Mucosa of descending colon (tissue), 3 donors: ENCODE measurements around the gene COL18A1. TPM values are rescaled to one million over a fixed set of nuclear protein-coding genes. Genes with fewer than 3 reads are reported as not detected.

Experiments used
- ATAC-seq: fragments of 200-7000 bp; cut with Tn5 transposase; one replicate; pipeline ENCODE4 v1.9.1; 2020; ENCODE audit warnings: mild to moderate bottlenecking, moderate library complexity
- DNase-seq, 3 donors: peaks; one replicate each; pipeline ENCODE4 v3.0.0-alpha.2; 2020
- H3K36me3 ChIP-seq: fragments of 200-600 bp; one replicate; pipeline ENCODE4 v1.8.0; 2021; ENCODE audit warnings: low read depth, mild to moderate bottlenecking
- H3K4me1 ChIP-seq: fragments of 200-600 bp; one replicate; pipeline ENCODE4 v1.8.0; 2021; ENCODE audit warnings: low read depth, mild to moderate bottlenecking
- H3K4me3 ChIP-seq: fragments of 200-600 bp; one replicate; pipeline ENCODE4 v1.8.0; 2021; ENCODE audit warnings: mild to moderate bottlenecking
- H3K9me3 ChIP-seq: fragments of 200-600 bp; one replicate; pipeline ENCODE4 v1.8.0; 2021; ENCODE audit warnings: mild to moderate bottlenecking
- CTCF ChIP-seq: fragments of 200-600 bp; IDR thresholded peaks from one replicate; pipeline ENCODE4 v1.8.0; 2022; ENCODE audit warnings: antibody characterized with exemption, mild to moderate bottlenecking
- intact Hi-C, 2 donors: fragments of 100-400 bp; cut with DNase I in 1 of 2; cut with micrococcal nuclease in 1 of 2; formaldehyde crosslinking; loops; one replicate each; pipeline versions ENCODE4 v1.11.0 to v1.11.1; 2022; cut with DNase I, micrococcal nuclease
- total RNA-seq, 3 donors: library from RNA; stranded (reverse); fragmentation: NEBNext Ultra II Directional in 2 of 3; extraction: Animal tissue kit (Norgen Biotek cat#: 25700) in 2 of 3; gene quantifications; one replicate each; pipeline versions ENCODE4 v1.2.1 to v1.2.4, GENCODE V29; 2021 to 2023
- donor health status: DM: no; HTN: no; CAD: no; lungs with moderate emphysema.
- donor health status: DM: no; HTN: no; CAD: no.
- donor health status: DM: no; HTN: yes; CAD: no.

The COL18A1 gene
- total RNA-seq, 3 donors from 2014 or later, result 4.6 to 46.9 (median 21.3) TPM

- Histone ChIP-seq H3K9me3 (no peaks in the 10 kb centered on the region), H3K36me3 (no peaks in the 10 kb centered on the region), H3K4me1 (no peaks in the 10 kb centered on the region), H3K4me3 (no peak overlapping the region)
- intact Hi-C loops, result no loop called here
- no peak for ATAC-seq
- TF ChIP-seq CTCF, result no peak
- DNase-seq, result no peak
These were observed 102.5 kb downstream of the COL18A1 start for GRCh38 chr21:45507523-45507875.

GRCh38 chr21:45507888-45508508 is 103.0 kb downstream of the COL18A1 start:
- Histone ChIP-seq H3K36me3 (no peaks in the 10 kb centered on the region), H3K4me1 (no peaks in the 10 kb centered on the region), H3K4me3 (no peak overlapping the region), H3K9me3 (no peaks in the 10 kb centered on the region)
- intact Hi-C loops, result no loop called here
- TF ChIP-seq CTCF, result no peak
- no peak for ATAC-seq
- DNase-seq, result peak in 2 of 3 donors; percentile 9 to 27

GRCh38 chr21:45508607-45509565 is 103.9 kb downstream of the COL18A1 start:
- Histone ChIP-seq H3K4me1 (peaks cover 9% of the 10 kb centered on the region), H3K36me3 (no peaks in the 10 kb centered on the region), H3K9me3 (no peaks in the 10 kb centered on the region), H3K4me3 (no peak overlapping the region)
- no peak for TF ChIP-seq CTCF
- no peak for ATAC-seq
- intact Hi-C loops, result no loop called here
- DNase-seq, result peak in 2 of 3 donors; percentile 24 to 43

- no peak for TF ChIP-seq CTCF
- no peaks in the 10 kb centered on the region for H3K36me3 ChIP-seq
- DNase-seq, result peak in 2 of 3 donors; percentile 27 to 53
- ATAC-seq, result no peak
- no peaks in the 10 kb centered on the region for H3K9me3 ChIP-seq
- H3K4me1 ChIP-seq, result peaks cover 14% of the 10 kb centered on the region
- no peak overlapping the region for H3K4me3 ChIP-seq
- intact Hi-C loops, result no loop called here
These were observed 104.9 kb downstream of the COL18A1 start for GRCh38 chr21:45509566-45510465.

GRCh38 chr21:45510466-45510955 is 105.5 kb downstream of the COL18A1 start:
- Histone ChIP-seq H3K9me3 (no peaks in the 10 kb centered on the region), H3K4me1 (peaks cover 14% of the 10 kb centered on the region), H3K36me3 (no peaks in the 10 kb centered on the region), H3K4me3 (no peak overlapping the region)
- TF ChIP-seq CTCF, result no peak
- intact Hi-C loops, result no loop called here
- no peak for ATAC-seq
- peak in 2 of 3 donors; percentile 17 to 33 for DNase-seq
